SHP77 (cell line): ENCODE measurements around the gene CDO1.

ENCODE experiments used
- DNase-seq, 2 experiments: peaks; one replicate each; lab custom pipeline; 2025; lab: John Stamatoyannopoulos, UW

CDO1 gene

GRCh38 chr5:115785381-115786065 lies 30.9 kb downstream of the CDO1 start:
- DNase-seq = no peak

GRCh38 chr5:115778417-115778816 lies 38.0 kb downstream of the CDO1 start:
- DNase-seq = no peak

- no peak for DNase-seq
Measured at GRCh38 chr5:115776989-115777388, 39.5 kb downstream of the CDO1 start.

GRCh38 chr5:115775999-115776398 lies 40.5 kb downstream of the CDO1 start:
- DNase-seq = no peak

GRCh38 chr5:115774684-115775083 lies 41.8 kb downstream of the CDO1 start:
- DNase-seq = no peak

- DNase-seq = no peak
Measured at GRCh38 chr5:115772731-115773475, 43.6 kb downstream of the CDO1 start.

- no peak for DNase-seq
Measured at GRCh38 chr5:115770466-115770865, 46.0 kb downstream of the CDO1 start.

GRCh38 chr5:115767424-115767823 lies 49.0 kb downstream of the CDO1 start:
- DNase-seq = no peak

- no peak for DNase-seq
Measured at GRCh38 chr5:115766608-115767007, 49.9 kb downstream of the CDO1 start.

- DNase-seq = no peak
Measured at GRCh38 chr5:115758356-115758755, 58.1 kb downstream of the CDO1 start.

GRCh38 chr5:115755675-115756074 lies 60.8 kb downstream of the CDO1 start:
- DNase-seq = no peak
